ENCODE measurements around the gene CACNA1D.
"Not testable (repeated sequence)": the region's sequence is repeated elsewhere in the genome, so short reads cannot be mapped to it uniquely, and the experiment has no call there.

The CACNA1D gene

DNA sequence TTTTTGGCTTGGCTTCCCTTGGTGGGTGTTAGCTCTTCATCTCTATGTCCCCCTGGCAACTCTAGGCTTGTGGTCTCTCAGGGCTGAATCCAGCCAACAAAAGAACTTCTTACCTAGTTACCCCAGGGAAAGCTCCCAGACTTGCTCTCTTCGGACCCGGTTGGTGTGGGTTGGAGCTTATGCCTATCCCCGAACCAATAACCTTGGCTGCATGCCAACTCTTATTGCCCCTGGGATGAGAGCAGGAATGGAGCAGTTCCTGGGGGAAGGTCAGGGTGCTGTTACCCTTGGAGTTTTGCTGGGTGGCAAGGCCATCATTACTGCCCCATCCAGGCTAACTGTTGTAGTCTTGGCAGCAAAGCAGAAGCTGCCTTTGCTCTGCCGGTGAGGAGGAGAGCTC lies 147.8 kb downstream of the CACNA1D start:
- Histone ChIP-seq H3K9ac (ENCODE audit: low read depth, low read length) (no peak overlapping the region), H3K9me3 (ENCODE audit: control insufficient read depth, insufficient read depth, low read length) (no peaks in the 10 kb centered on the region), H3K36me3 (ENCODE audit: insufficient read depth, low read length) (no peaks in the 10 kb centered on the region), H3K4me1 (ENCODE audit: insufficient read depth, low read length) (no peaks in the 10 kb centered on the region)

DNA sequence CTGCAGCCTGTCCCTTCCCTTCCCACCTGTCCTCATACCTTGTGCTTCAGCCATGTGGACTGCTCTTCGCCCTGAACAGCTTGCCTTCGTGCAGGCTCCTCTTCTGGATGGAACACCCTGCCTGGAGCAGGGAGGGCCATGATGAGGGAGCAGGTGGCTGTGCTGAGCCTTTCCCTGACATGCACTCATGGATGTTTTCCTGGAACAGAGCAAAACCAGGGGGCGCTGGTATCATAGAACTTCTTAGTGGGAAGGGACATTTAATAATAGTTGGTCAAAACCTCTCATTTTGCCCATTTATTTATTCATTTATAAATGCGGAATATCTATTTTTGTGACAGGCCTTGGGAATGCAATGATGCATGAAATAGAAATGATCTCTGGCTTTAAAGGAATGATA lies 149.3 kb downstream of the CACNA1D start:
- H3K9ac ChIP-seq (ENCODE audit: low read depth, low read length), result no peak overlapping the region
- H3K4me1 ChIP-seq (ENCODE audit: insufficient read depth, low read length), result no peaks in the 10 kb centered on the region
- no peaks in the 10 kb centered on the region for H3K36me3 ChIP-seq (ENCODE audit: insufficient read depth, low read length)
- no peaks in the 10 kb centered on the region for H3K9me3 ChIP-seq (ENCODE audit: control insufficient read depth, insufficient read depth, low read length)

DNA sequence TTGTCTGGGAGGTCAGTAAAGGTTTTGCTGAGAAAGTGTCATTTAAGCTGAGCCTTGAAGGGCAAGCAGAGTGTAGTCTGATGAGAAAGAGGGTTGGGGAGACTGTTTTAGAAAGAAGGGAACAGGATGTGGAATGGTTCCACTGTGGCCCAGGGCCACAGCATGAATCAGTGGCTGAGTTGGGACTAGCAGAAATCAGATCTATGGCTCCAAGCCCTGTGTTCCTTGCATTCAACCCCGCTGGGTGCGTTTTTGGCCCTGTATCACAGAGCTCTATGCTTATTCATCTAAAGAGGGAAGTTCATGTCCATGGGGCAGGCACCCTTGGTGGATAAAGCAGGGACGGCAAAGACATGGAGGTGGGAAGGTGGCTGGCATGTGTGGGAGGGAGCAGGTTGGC lies 151.3 kb downstream of the CACNA1D start:
- Histone ChIP-seq H3K36me3 (ENCODE audit: insufficient read depth, low read length) (no peaks in the 10 kb centered on the region), H3K4me1 (ENCODE audit: insufficient read depth, low read length) (no peaks in the 10 kb centered on the region), H3K9ac (ENCODE audit: low read depth, low read length) (no peak overlapping the region), H3K9me3 (ENCODE audit: control insufficient read depth, insufficient read depth, low read length) (no peaks in the 10 kb centered on the region)

DNA sequence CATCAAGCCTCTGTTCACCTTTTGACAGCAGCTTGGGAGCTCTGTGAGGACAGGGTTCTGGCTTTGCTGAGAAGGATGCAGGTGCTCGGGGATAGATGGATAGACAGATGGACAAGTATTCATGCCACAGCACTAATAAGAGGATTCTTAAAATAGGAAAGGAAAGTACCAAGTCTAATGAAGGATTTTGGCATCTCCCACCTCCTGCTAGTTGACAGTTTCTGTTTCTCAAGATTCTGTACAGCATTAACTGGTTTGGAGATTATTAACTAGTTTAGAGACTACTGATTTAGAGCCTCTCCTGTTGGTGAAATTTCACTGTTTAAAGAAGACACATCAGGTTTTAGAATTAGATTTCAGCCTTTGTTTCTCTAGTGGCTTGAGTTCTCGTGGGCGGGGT lies 152.3 kb downstream of the CACNA1D start:
- Histone ChIP-seq H3K4me1 (ENCODE audit: insufficient read depth, low read length) (no peaks in the 10 kb centered on the region), H3K9ac (ENCODE audit: low read depth, low read length) (no peak overlapping the region)

DNA sequence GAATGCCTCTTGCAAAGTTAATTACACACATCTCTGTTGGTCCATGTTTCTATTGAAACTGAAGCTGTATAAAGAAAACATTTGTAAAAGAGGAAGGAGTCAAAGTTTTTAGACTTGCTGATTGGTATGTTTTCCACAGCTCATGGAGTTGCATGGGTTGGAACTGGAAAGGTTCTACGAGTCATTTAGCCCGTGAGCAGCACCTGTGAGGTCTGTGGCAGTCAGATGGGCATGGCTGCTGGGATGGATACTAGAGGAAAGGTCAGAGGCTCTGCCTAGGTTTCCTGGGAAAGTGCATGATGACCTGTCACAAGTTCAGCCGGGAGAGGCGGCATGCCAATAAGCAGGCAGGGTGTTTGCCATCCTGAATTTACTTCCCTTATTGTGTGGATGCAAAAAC lies 155.4 kb downstream of the CACNA1D start:
- no peak overlapping the region for H3K9ac ChIP-seq (ENCODE audit: low read depth, low read length)
- no peaks in the 10 kb centered on the region for H3K4me1 ChIP-seq (ENCODE audit: insufficient read depth, low read length)
- no peaks in the 10 kb centered on the region for H3K36me3 ChIP-seq (ENCODE audit: insufficient read depth, low read length)
- no peaks in the 10 kb centered on the region for H3K9me3 ChIP-seq (ENCODE audit: control insufficient read depth, insufficient read depth, low read length)

More for the DNA sequence above, 152.3 kb downstream of the CACNA1D start:
- Histone ChIP-seq H3K9me3 (ENCODE audit: control insufficient read depth, insufficient read depth, low read length) (no peaks in the 10 kb centered on the region), H3K36me3 (ENCODE audit: insufficient read depth, low read length) (no peaks in the 10 kb centered on the region)

DNA sequence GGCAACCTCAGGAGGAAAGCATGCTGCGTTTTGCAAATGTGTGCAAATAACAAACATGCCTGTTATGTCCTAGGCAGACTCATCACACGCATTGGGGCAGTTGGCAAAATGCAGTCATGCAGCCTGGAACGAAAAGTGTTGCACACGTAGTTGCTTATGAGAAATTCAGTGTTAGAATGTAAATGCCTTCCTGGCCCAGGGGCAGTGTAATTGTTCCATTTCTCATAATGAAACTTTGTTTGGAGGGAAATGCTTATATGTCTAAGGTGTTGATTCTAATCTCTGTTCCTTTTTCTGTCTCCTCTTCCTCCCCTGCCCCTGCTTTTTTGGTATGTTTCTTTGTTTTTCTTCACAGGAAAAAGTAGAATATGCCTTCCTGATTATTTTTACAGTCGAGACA lies 156.0 kb downstream of the CACNA1D start:
- H3K36me3 ChIP-seq (ENCODE audit: insufficient read depth, low read length), result no peaks in the 10 kb centered on the region
- H3K4me1 ChIP-seq (ENCODE audit: insufficient read depth, low read length), result no peaks in the 10 kb centered on the region
- no peaks in the 10 kb centered on the region for H3K9me3 ChIP-seq (ENCODE audit: control insufficient read depth, insufficient read depth, low read length)
- no peak overlapping the region for H3K9ac ChIP-seq (ENCODE audit: low read depth, low read length)

DNA sequence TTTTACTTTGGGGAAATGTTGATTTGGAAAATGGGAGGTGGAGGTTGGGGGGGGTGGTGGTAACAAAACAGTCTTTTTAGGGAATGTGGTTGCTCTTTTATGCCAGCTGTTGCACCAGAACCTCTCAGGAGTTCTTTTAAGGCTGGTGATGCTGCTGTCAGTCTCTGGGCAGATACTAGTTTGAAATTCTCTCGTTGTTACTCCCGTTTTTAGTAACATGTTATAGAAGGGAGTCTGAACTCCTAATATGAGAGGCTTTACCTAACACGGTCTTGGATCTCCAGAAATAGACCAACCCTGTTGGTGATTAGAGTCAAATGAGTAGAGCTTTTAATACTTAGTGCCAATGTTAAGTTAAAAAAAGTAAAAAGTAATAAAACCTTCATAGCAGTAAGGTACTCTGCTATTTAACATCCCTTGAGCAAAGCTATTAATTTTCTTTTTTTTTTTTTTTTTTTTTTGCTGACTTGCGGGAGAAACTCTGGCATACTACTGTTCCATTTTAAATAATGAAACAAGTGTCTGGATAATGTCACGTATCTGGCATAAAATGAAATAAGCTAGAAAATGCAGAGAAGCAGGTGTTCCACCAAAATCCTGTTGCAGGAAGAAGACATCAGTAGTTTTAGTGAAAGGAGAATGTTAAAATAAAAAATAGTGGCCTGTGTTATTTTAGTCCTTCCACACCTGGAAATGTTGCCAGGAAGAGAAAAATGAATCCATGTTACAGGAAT lies 156.7 kb downstream of the CACNA1D start:
- Histone ChIP-seq H3K9me3 (ENCODE audit: control insufficient read depth, insufficient read depth, low read length) (no peaks in the 10 kb centered on the region), H3K36me3 (ENCODE audit: insufficient read depth, low read length) (no peaks in the 10 kb centered on the region), H3K9ac (ENCODE audit: low read depth, low read length) (no peak overlapping the region), H3K4me1 (ENCODE audit: insufficient read depth, low read length) (no peaks in the 10 kb centered on the region)

DNA sequence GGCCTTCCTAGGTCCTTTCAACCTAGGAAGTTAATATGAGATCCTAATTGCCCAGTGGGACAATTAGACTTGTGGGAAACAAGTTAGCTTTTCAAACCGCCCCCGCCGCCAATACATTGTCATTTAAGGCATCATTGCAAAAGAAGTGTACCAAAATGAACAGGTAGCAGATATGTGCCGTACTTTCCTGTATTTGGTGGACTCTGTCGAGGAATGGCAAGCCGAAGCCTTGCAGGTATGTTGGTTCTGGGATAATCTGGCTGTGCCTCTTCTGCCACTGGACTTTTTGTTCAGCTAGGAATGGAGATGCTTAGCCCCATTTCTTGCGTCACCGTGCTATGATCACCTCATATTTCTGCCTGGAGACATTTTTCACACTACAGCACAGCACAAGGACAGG lies 157.5 kb downstream of the CACNA1D start:
- Histone ChIP-seq H3K9me3 (ENCODE audit: control insufficient read depth, insufficient read depth, low read length) (no peaks in the 10 kb centered on the region), H3K4me1 (ENCODE audit: insufficient read depth, low read length) (no peaks in the 10 kb centered on the region), H3K9ac (ENCODE audit: low read depth, low read length) (no peak overlapping the region), H3K36me3 (ENCODE audit: insufficient read depth, low read length) (no peaks in the 10 kb centered on the region)

DNA sequence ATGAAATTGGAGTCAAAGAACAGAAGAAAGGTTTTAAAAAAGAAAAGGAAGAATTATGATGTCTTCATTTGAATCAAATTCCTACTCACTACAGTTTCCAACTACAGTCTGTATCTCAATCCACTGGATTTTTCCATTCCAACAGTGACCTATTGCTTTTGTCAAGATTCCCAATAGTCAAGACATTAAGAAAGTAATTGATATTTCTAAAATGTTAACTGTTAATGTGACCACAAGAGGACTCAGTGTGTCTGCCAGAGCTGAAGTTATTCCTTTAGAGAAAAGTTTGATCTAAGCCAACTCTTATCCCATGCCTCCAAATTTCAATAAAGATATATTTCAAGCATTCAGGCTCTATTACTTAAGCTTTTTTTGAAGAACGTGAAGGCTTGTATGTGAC lies 163.2 kb downstream of the CACNA1D start:
- Histone ChIP-seq H3K9ac (ENCODE audit: low read depth, low read length) (no peak overlapping the region), H3K4me1 (ENCODE audit: insufficient read depth, low read length) (no peaks in the 10 kb centered on the region), H3K36me3 (ENCODE audit: insufficient read depth, low read length) (no peaks in the 10 kb centered on the region), H3K9me3 (ENCODE audit: control insufficient read depth, insufficient read depth, low read length) (no peaks in the 10 kb centered on the region; the same call in 1 of the 2 replicates)

DNA sequence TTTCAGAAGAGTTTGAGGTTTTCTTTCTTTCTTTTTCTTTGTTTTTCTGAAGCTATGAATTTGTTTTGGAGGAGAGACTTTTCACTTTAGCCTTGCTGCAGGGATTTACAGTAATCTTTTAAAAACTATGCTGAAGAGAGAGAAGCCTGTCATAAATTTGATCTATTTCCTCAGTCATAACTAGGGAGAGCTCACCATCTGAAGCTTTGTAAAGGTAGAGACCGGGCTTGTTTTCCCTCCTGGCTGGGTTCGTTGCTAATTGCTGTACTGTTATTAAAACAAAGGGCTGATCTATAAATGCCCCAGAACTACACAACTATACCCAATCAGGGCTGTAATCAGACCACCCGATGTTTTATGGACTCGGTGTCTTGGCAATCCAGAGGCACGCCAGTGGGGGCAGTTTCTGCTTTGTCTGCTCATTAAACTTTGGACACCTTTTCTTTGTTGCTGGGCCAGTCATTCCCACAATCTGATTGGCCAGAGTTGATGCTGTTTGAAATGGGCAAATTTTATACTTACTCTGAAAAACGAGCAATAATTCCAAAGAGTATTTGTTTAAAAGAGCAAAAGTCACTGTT lies 164.3 kb downstream of the CACNA1D start:
- no peak overlapping the region for H3K9ac ChIP-seq (ENCODE audit: low read depth, low read length)
- no peaks in the 10 kb centered on the region for H3K36me3 ChIP-seq (ENCODE audit: insufficient read depth, low read length)
- no peaks in the 10 kb centered on the region; the same call in 1 of the 2 replicates for H3K9me3 ChIP-seq (ENCODE audit: control insufficient read depth, insufficient read depth, low read length)
- no peaks in the 10 kb centered on the region for H3K4me1 ChIP-seq (ENCODE audit: insufficient read depth, low read length)

DNA sequence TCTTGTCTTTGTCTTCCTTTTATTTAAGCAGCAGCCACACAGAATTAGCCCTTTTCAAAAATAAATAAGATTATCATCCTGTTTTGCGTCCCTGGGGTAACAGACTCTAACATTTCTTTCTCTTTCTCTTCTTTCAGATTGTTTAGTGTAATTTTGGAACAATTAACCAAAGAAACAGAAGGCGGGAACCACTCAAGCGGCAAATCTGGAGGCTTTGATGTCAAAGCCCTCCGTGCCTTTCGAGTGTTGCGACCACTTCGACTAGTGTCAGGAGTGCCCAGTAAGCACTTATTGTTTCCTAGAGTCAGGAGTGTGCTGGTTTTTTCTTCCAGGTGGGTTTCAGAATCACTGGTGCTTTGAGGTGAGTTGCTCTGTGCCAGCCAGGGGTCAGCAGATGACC lies 165.6 kb downstream of the CACNA1D start:
- Histone ChIP-seq H3K36me3 (ENCODE audit: insufficient read depth, low read length) (no peaks in the 10 kb centered on the region), H3K4me1 (ENCODE audit: insufficient read depth, low read length) (no peaks in the 10 kb centered on the region), H3K9ac (ENCODE audit: low read depth, low read length) (no peak overlapping the region), H3K9me3 (ENCODE audit: control insufficient read depth, insufficient read depth, low read length) (no peaks in the 10 kb centered on the region; the same call in 1 of the 2 replicates)

DNA sequence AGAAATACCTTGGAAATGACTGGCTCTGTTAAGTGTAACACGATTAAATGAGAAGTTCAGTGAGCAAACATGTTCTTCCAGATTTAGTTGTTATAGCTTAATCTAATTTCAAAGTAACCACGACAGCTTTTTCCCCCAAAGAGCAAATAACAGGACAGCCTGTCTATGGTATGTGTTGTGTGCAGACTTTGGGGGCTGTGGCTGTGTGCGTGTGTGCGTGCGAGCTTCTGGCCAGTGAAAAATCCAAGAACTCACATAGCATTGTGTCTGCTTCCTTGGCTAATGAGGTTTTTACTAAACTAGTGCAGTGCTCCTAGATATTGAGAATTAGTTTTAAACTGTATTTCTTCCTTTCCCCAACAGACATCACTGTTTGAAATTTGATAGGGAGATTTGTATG lies 167.1 kb downstream of the CACNA1D start:
- H3K9me3 ChIP-seq (ENCODE audit: control insufficient read depth, insufficient read depth, low read length), result no peaks in the 10 kb centered on the region; the same call in 1 of the 2 replicates
- no peaks in the 10 kb centered on the region for H3K4me1 ChIP-seq (ENCODE audit: insufficient read depth, low read length)
- H3K36me3 ChIP-seq (ENCODE audit: insufficient read depth, low read length), result no peaks in the 10 kb centered on the region
- H3K9ac ChIP-seq (ENCODE audit: low read depth, low read length), result no peak overlapping the region

DNA sequence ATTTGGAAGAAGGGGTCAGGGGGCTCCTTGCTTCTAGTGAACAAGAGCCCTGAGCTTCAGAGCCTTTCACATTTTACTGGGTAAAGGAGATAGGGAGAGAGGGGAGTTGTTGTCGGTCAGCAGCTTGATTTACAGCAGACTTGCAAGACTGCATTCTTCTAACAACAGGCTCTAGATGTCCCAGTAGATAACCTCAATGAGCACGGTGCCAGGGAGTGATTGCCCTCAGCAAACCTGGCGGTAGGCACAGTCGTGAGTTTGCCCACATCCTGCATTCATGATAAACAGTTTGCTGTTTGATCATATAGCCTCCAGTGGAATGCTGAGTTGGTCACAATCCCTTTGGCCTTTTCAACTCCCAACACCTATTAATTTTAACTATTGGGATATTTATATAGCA lies 170.4 kb downstream of the CACNA1D start:
- H3K36me3 ChIP-seq (ENCODE audit: insufficient read depth, low read length), result not testable (repeated sequence)

DNA sequence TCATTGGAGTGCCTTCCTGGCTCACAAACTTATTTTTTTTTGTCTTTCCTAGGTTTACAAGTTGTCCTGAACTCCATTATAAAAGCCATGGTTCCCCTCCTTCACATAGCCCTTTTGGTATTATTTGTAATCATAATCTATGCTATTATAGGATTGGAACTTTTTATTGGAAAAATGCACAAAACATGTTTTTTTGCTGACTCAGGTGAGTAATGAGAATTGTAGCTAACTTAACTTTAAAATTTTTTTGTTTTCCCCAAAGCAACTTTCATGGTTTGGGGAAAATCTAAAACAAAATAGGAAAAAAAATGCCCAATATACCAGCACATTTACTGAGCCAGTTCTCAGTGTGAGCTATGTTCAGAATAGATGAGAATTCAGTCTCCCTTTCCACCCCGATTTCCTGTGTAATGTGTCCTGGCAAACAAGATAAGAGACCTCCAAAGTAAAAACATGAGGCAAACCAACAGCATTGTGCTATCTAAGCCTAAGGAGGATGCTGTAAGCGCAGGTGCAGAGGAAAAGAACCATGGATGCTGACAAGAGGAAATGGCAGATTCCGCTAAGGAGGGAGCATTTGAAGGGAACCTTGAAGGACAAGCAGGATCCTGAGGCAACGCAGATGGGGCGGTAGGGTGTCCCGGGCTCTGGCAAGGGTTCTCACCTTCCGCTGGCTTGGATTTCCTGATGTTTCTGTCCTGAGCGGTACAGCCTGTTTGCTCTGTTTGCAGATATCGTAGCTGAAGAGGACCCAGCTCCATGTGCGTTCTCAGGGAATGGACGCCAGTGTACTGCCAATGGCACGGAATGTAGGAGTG lies 171.4 kb downstream of the CACNA1D start:
- Histone ChIP-seq H3K9ac (ENCODE audit: low read depth, low read length) (no peak overlapping the region), H3K4me1 (ENCODE audit: insufficient read depth, low read length) (no peaks in the 10 kb centered on the region), H3K36me3 (ENCODE audit: insufficient read depth, low read length) (no peaks in the 10 kb centered on the region), H3K9me3 (ENCODE audit: control insufficient read depth, insufficient read depth, low read length) (no peaks in the 10 kb centered on the region; the same call in 1 of the 2 replicates)

More for the DNA sequence above, 170.4 kb downstream of the CACNA1D start:
- not testable (repeated sequence) for H3K9ac ChIP-seq (ENCODE audit: low read depth, low read length); H3K9me3 ChIP-seq (ENCODE audit: control insufficient read depth, insufficient read depth, low read length); H3K4me1 ChIP-seq (ENCODE audit: insufficient read depth, low read length)

DNA sequence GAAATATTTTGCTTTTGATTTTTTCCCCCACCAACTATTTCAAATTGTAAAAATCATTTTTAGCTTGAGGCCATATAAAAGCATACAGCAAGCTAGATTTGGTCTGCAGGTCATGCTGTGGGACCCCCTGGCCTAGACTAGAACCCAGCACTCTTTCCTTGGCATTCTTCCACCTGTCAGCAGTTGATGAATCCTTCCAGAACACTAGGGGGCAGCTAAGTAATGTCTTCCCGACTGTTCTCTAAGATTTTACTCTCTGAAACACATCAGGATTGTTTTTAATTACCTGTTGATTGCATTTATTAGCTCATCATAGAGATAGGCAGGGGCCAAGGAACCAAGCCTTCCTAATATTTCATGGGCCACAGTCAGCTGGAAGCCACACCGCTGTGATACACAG lies 174.5 kb downstream of the CACNA1D start:
- Histone ChIP-seq H3K36me3 (ENCODE audit: insufficient read depth, low read length) (no peaks in the 10 kb centered on the region), H3K9ac (ENCODE audit: low read depth, low read length) (no peak overlapping the region), H3K4me1 (ENCODE audit: insufficient read depth, low read length) (no peaks in the 10 kb centered on the region), H3K9me3 (ENCODE audit: control insufficient read depth, insufficient read depth, low read length) (no peaks in the 10 kb centered on the region)

Measured in ES-I3 (cell line).